Activated naive CD4-positive, alpha-beta T cell treated with anti-CD3 and anti-CD28 coated beads, Interleukin-2, amount 50 U/mL, for 72 hours (primary cell): Measurements from ENCODE around the gene MAP7D1. TPM values are rescaled to one million over a fixed set of nuclear protein-coding genes. Genes with fewer than 3 reads are reported as not detected.

Source experiments
- ATAC-seq, 2 donors: fragments of 150-1000 bp; cut with Tn5 transposase; 2 replicates each; pipeline ENCODE4 v1.10.0; 2021; ENCODE audit warnings: mild to moderate bottlenecking in 2 of 2, moderate library complexity in 2 of 2
- DNase-seq, 2 donors: peaks; one replicate each; pipeline ENCODE4 v3.0.0; 2021 to 2022; ENCODE audit warnings: low spot score in 2 of 2
- H3K27ac Mint-ChIP-seq, 2 donors: one replicate each; pipeline ENCODE4 v1.8.0; 2022; ENCODE audit warnings: mild to moderate bottlenecking in 2 of 2, mixed read lengths in 2 of 2
- H3K36me3 Mint-ChIP-seq, 2 donors: one replicate each; pipeline ENCODE4 v1.8.0; 2022; ENCODE audit warnings: mixed read lengths in 2 of 2
- H3K9me3 Mint-ChIP-seq, 2 donors: one replicate each; pipeline ENCODE4 v1.8.0; 2022; ENCODE audit warnings: mixed read lengths in 2 of 2
- total RNA-seq, 2 donors: library from RNA; stranded (reverse); gene quantifications; one replicate each; pipeline ENCODE4 v1.2.3, GENCODE V29; 2022

The MAP7D1 gene
- total RNA-seq, 2 donors from 2014 or later: 112 to 169 TPM

DNA sequence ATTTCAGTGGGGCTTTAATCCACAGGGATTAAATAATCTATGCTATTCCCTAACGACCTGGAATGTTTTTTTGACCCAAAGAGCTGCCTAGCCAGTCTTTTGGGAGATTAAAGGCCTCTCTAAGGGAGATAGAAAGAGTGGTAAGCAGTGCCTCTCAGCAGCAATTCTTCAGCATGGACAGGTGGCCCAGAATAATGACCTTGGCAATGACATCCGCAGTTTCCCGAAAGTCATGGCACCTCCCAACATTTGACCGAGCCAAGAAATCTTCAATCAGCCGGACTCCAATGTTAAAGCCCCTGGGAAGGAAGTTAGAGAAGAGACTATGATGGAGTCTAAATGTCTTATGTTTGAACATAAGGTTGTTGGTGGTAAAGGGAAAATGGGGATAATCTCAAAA is 16.4 kb upstream of the MAP7D1 start:
- Mint-ChIP-seq H3K36me3 (peaks cover 0 to 4% of the 10 kb centered on the region in 2 donors), H3K27ac (peak overlapping the region in 1 of 2 donors; percentile 25), H3K9me3 (no peaks in the 10 kb centered on the region)
- DNase-seq (no peak), ATAC-seq (no peak)

DNA sequence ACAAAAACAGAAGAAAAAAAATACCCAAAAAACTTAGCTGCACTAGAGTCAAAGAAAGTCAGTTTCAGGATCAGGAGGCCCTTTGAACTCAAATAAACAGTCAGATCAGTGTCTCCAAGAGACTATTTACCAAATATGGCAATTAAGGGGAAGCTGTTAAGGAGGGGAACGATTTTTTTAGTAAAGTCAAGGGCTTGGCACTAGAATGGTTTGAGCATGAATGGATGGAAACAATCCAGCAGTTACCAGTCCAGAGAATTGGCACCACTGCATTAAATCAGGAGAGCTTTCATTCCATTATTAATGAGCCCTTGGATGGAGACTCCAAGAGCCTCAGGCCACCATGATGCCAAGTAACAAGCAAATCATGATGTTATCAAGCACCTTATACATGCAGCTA is 13.8 kb upstream of the MAP7D1 start:
- ATAC-seq (peak in 1 of 2 donors; percentile 30), DNase-seq (no peak)
- Mint-ChIP-seq H3K9me3 (no peaks in the 10 kb centered on the region), H3K27ac (no peak overlapping the region), H3K36me3 (peaks cover 5 to 9% of the 10 kb centered on the region in 2 donors)

DNA sequence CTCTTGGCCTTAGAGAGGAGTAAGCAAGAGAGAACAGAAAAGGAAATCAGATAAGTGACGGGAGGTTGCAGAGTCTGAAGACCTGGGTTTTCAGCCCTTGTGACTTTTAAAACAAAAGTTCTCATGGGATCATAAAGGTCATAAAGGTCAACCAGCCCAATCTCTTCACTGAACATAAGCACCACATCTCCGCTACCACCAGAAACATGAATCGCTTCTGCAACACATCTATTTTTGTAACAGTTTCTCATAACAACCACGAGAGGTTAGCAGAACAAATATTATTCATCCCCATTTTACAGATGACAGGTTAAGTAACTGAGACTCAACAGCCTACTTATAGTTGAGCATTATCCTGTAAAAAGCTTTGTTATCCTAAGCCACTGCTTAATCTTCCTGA is 12.5 kb upstream of the MAP7D1 start:
- DNase-seq: no peak
- ATAC-seq: peak; percentile 36 to 41
- no peaks in the 10 kb centered on the region for H3K9me3 Mint-ChIP-seq
- H3K27ac Mint-ChIP-seq: no peak overlapping the region
- peaks cover 5 to 19% of the 10 kb centered on the region in 2 donors for H3K36me3 Mint-ChIP-seq

DNA sequence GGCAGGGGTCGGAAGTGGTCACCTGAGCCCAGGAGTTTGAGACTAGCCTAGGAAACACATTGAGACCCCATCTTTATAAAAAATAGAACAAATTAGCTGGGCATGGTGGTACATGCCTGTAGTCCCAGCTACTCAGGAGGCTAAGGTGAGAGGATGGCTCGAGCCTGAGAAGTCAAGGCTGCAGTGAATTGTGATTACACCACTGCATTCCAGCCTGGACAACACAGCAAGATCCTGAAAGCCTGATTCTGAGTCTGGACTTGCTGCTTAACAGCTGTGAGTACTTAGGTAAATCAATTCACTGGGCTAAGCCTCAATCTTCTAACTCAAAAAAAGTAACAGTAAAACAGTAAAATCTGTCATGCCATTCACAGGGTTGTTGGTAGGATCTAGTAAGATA is 11.5 kb upstream of the MAP7D1 start:
- H3K27ac Mint-ChIP-seq: peak overlapping the region in 1 of 2 donors; percentile 65
- peaks cover 5 to 23% of the 10 kb centered on the region in 2 donors for H3K36me3 Mint-ChIP-seq
- H3K9me3 Mint-ChIP-seq: no peaks in the 10 kb centered on the region
- no peak for DNase-seq
- no peak for ATAC-seq

DNA sequence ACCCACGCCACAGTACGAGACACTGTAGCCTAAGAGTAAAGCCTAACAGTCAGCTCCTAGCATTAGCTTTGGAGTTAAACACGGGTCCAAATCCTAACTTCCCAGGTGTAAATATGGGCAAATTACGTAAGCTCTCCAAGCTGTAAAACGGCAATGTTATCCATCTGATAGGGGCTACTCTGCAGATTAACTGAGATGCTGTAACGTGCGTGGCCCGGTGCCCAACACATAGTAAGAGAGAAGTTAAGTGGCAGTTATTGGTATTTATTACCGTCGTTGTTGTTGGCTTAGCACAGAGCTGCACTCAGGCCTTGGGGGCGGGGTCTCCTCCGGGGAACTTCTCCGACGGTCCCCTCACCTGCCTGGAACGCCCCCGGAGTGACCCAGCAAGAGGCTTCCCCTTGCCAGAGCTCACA is 7.1 kb upstream of the MAP7D1 start:
- ATAC-seq (no peak), DNase-seq (no peak)
- Mint-ChIP-seq H3K9me3 (no peaks in the 10 kb centered on the region), H3K36me3 (peaks cover 5 to 20% of the 10 kb centered on the region in 2 donors), H3K27ac (peak overlapping the region; percentile 92 to 99)

DNA sequence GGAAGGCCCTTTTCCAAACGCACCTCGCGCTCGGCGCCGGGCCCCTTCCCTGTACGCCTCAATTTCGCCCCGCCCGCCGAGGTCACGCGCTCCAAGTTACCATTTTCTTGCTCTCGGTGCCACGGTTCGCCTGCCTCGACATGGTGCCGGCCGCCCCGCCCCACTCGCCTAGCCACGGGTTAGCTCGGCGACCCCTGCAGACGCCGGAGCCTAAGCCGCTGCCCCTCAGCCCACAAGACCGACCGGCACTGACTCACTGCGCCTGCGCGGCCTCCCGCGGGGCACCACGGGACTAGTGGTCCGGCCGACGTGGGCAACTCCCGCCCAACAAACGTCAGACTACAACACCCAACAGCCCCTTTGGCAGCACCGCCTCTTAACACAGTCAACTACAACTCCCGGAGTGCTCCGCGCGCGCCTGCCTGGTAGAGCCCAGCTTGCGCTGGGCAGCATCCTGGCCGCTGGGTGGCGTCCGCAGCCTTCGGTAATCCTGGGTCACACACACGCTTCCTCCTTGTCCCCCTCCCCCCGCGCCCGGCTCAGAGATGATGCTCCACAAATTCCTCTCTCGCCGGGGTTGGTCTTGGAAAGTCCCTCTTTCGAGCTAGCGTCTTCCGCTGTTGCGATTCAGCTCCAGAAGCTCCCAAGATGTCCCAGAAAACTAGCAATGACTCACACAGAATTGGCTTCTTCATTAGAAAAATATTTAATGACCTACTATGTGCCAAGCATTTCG is 6.6 kb upstream of the MAP7D1 start, which contains the start of gene TRAPPC3:
Gene TRAPPC3 (minus strand): TSS at position 250 of the 736 bp plus-strand sequence. CDS start 108 bp downstream, at position 142.
- Mint-ChIP-seq H3K36me3 (peaks cover 5 to 20% of the 10 kb centered on the region in 2 donors), H3K9me3 (no peaks in the 10 kb centered on the region), H3K27ac (peak within 1 kb of the TSS; percentile 92 to 99)
- DNase-seq: peak; percentile 98 to 100
- ATAC-seq: peak; percentile 91 to 94

DNA sequence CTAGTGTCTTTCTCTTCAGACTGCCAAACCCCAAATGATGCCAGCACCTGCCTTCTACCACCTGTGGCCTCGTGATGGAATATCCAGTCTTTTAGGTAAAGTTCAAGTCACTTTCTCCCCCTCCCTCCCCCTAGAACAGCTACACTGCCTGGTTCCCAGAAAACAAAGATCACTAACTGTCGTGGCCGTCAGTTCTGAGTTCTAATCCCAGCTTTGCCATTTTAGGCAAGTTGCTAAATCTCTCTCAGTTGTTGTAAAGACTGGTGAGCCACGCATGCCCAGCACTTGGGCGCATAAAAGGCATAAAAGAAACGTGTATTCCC is 6.0 kb upstream of the MAP7D1 start:
- DNase-seq: peak in 1 of 2 donors; percentile 24

DNA sequence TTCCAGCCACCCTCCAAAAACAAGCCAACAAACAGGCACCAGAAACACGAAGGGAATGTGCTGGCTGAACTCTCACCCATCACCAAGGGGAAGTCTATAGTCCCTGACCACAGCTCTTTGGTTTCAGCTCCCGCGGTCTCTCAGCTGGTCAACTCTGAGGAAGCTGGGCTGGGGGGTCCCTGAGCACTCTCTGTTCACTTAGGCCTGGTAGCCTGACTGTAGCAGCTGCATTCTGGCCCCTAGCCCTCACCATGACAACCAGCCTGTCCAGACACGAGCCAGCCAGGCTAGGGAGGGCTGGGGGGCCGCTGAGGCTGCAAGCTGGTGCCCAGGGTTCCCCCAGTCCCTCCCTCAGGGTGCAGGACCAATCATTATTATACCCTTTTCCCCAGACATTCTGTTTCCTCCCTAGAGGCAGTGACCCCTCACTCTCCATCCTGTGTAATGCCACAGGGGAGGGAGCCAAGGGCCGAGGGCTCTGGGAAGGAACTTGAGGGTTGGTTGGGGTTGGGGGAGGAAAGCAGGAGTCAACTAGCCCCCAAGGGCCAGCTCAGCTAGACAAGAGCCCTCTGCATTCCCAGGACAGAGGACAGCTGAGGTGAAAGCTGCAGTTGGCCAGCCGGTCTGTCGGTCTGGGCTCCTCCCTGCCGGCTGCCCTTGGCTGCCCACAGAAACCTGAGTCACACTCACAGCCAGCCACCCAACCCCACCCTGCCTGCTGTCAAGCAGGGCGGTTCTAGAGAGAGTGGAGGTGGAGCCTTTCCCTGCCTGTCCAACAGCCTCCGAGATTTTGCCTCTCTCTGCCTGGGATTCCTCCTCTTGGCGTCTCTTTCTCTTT is 5.4 kb upstream of the MAP7D1 start:
- DNase-seq (peak; percentile 80 to 88), ATAC-seq (peak; percentile 67 to 73)
- H3K27ac Mint-ChIP-seq: peak overlapping the region; percentile 92 to 99
- H3K36me3 Mint-ChIP-seq: peaks cover 5 to 20% of the 10 kb centered on the region in 2 donors
- H3K9me3 Mint-ChIP-seq: no peaks in the 10 kb centered on the region

More for the DNA sequence above, 6.0 kb upstream of the MAP7D1 start:
- Mint-ChIP-seq H3K9me3 (no peaks in the 10 kb centered on the region), H3K27ac (peak overlapping the region; percentile 92 to 99), H3K36me3 (peaks cover 5 to 20% of the 10 kb centered on the region in 2 donors)
- ATAC-seq: no peak

DNA sequence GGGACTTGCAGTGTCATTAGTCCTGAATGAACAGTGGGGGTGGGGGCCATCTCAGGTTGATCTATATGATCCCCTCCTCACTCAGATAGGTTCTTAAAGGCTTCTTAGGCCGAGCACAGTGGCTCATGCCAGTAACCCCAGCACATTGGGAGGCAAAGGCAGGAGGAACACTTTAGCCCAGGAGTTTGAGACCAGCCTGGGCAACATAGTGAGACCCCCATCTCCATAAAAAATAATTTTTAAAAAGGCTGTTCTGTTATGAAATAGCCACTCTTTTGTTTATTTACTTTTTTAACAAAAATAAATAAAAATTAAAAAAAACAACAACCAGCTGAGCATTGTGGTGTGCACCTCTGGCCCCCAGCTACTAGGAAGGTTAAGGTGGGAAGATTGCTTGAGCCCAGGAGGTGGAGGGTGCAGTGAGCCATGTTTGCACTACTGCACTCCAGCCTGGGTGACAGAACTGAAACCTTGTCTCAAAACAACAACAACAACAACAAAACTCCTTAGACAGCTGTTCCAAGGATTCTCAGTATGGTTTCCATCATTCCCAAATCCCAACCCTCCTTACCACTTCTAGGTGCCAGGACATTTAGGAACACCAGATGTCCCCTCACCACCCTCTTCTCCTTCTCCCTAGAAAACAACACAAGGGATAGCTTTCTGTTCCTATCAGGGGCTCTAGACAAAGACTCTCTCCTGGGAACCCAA is 4.7 kb upstream of the MAP7D1 start:
- no peak for ATAC-seq
- DNase-seq: no peak
- H3K36me3 Mint-ChIP-seq: peaks cover 5 to 20% of the 10 kb centered on the region in 2 donors
- H3K27ac Mint-ChIP-seq: peak overlapping the region; percentile 92 to 95
- no peaks in the 10 kb centered on the region for H3K9me3 Mint-ChIP-seq

DNA sequence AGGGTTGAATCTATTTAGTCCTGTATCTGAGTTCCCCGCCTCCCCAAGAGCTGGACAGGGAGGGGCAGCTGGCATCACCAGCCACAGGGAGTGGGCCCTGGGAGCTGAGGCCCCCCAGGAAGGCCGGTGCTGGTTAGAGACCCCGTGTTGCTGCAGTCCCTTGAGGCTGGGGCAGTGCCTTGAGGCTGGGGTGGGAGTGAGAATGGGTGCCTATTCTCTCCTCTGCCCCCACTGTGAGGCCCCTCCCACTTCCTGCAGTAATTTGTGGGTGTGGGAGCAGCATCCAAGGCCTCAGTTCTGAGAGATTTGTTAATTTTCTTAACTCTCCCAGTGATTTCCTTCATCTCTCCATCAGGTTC is 4.1 kb upstream of the MAP7D1 start:
- ATAC-seq (no peak), DNase-seq (peak in 1 of 2 donors; percentile 46)
- no peaks in the 10 kb centered on the region for H3K9me3 Mint-ChIP-seq
- H3K36me3 Mint-ChIP-seq: peaks cover 2 to 17% of the 10 kb centered on the region in 2 donors
- peak overlapping the region; percentile 91 to 95 for H3K27ac Mint-ChIP-seq

DNA sequence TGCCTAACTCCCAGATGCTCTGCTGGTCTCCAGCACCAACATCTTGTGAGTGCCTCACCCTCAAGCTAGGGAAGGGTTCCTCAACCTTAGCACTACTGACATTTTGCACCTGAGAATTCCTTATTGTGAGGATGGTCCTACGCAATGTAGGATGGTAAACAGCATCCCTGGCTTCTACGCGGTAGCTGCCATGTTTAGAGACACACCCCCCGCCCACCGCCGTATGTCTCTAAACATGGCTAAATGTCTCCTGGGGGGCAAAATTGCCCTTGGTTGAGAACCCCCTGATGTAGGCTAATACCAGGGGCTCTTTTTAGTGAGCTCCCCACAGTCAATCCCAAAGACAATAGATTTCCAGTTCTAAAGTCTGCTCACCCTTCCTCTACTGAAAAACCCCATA is 2.5 kb upstream of the MAP7D1 start:
- DNase-seq (no peak), ATAC-seq (no peak)
- H3K27ac Mint-ChIP-seq: peak overlapping the region in 1 of 2 donors; percentile 91
- H3K9me3 Mint-ChIP-seq: no peaks in the 10 kb centered on the region
- H3K36me3 Mint-ChIP-seq: peaks cover 14 to 18% of the 10 kb centered on the region in 2 donors

DNA sequence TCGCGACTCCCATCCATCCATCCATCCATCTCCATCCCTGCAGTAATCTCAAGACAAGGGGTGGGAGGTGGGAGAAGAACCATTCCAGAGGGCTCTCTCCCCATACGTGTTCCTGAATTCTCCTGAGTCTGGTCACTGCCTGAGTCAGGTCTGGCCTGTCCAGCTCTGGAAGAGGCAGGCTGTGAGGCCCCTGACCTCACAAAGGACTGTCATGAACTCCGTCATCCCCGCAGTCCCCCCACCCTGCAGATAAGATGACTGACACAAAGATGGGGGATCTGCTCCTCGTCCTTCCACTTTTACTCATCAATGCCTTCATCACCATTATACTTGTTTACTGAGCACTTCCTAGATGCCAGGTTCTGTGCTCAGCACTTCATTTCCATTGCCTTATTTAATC is 1.6 kb upstream of the MAP7D1 start:
- H3K9me3 Mint-ChIP-seq: no peaks in the 10 kb centered on the region

DNA sequence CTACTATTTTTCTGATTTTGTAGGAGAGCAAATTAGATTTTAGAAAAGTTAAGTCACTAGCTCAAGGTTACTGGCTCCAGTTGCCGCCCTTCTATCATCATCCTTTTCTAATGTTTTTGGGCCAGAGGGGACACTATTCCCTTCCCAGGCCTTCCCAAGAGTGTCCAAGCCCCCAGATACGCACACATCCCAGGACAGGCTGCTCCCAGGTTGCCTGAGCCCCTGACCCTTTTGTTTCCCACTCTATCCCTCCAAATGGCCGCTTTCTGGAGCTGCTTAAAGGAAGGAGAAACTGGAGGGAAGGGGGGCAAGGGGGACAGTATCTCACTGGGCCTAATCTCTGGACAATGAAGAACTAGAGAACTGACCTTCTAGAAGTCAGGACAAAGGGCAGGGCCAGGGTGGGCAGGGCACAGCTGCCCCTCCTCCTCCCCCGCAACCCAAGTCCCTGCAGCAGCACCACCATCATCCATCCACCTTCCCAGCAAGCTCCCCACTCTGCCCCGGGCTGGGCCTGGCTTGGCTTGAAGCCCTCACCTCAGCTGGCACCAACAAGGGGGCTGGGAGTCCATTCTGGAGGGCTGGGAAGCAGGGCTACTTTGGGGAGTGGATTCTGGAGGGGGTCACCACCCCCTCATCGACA is 1.1 kb upstream of the MAP7D1 start:
- DNase-seq (no peak), ATAC-seq (no peak)
- Mint-ChIP-seq H3K36me3 (peaks cover 14 to 15% of the 10 kb centered on the region in 2 donors), H3K27ac (peak overlapping the region; percentile 75 to 91), H3K9me3 (no peaks in the 10 kb centered on the region)

More for the DNA sequence above, 1.6 kb upstream of the MAP7D1 start:
- DNase-seq: no peak
- no peak for ATAC-seq
- H3K36me3 Mint-ChIP-seq: peaks cover 15 to 16% of the 10 kb centered on the region in 2 donors
- H3K27ac Mint-ChIP-seq: peak overlapping the region; percentile 75 to 91

DNA sequence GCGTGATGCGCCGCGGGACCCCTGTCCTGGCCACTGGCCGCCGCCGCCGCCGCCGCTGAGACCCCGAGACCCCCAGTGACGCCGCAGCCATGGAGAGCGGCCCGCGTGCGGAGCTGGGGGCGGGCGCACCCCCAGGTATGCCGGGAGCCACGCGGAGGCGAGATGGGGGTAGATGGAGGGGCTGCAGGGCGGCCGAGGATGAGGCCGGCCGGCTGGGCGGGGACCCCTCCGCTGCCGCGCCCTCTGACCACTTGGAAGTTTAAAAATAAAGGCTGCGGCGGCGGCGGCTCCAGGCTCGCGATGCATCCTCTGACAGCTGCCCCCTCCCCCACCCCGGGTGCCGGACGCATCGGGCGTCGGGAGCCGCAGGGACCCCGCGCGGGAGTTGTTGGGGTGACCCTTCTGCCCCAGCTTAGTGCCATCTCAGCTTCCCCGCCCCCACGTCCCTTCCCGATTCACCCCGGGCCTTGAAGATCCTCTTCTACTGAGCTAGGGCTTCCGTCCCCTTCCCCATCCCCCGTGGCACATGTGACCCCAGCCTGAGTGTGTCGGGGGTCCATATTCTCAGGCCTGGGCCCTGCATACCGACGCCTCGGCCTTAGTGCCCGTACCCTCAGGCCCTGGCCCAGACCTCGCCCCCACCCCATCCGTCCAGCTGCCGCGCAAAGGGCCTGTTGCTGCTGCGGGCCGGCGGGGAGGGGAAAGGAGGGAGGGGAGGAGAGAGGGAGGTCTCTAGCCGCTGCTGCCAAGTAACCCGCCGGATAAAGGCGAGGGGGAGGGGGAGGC is 562 bp downstream of the MAP7D1 start:
- DNase-seq (peak in 1 of 2 donors; percentile 68), ATAC-seq (peak; percentile 21 to 42)
- peak overlapping the region; percentile 88 to 96 for H3K27ac Mint-ChIP-seq
- peaks cover 16 to 22% of the 10 kb centered on the region in 2 donors for H3K36me3 Mint-ChIP-seq
- no peaks in the 10 kb centered on the region for H3K9me3 Mint-ChIP-seq

DNA sequence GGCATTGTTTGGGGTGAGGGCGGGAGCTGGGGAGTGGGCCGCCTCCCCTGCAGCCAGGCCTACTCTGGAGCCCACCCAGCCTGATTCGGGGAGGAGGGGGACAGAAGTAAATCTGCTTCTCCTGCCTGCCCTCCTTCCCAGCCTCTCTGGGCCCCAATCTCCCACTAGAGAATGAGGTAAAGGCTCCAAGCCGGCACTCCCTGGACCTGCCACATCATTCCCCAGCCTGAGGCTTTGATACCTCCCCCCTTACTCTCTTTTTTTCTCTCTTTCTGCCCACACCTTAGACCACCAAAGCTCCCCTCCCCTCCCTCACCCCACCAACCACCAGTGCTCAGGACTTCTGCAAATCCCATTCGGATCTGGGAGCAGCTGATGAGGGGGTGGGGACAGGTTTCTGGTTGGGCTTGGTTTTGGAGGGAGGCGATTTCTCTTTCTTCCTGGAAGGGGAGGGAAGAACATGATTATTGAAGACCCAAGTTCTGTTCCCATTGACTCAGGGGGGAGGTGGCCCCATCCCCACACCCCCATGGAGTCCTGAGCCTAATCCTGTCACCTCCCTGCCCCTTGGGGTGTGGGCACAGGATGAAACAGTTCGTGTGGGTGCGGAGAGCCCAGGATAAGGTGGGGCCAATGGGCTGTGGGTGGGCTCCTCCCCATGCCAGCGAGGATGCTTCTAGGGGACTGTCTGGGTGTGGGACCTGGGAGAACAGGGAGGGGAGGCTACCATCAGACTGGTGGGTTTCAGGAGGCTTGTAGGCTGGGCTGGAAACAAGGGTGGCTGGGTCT is 1.3 kb downstream of the MAP7D1 start:
- peak overlapping the region; percentile 88 to 96 for H3K27ac Mint-ChIP-seq
- no peak for ATAC-seq
- H3K36me3 Mint-ChIP-seq: peaks cover 24 to 30% of the 10 kb centered on the region in 2 donors
- H3K9me3 Mint-ChIP-seq: no peaks in the 10 kb centered on the region
- DNase-seq: peak in 1 of 2 donors; percentile 12
